D341Med (cell line): ENCODE results near the gene C2CD5.
"Not testable (repeated sequence)": the region's sequence is repeated elsewhere in the genome, so short reads cannot be mapped to it uniquely, and the experiment has no call there.

Source experiments
- DNase-seq: peaks from one replicate; pipeline ENCODE4 v3.0.0; 2012; ENCODE audit warnings: low spot score

C2CD5 gene

GRCh38 chr12:22476133-22476532 is 68.2 kb downstream of the C2CD5 start:
- no peak for DNase-seq

- DNase-seq, result no peak
Measured at GRCh38 chr12:22474970-22475720, 69.2 kb downstream of the C2CD5 start.

- no peak for DNase-seq
Measured at GRCh38 chr12:22473212-22473611, 71.1 kb downstream of the C2CD5 start.

DNA sequence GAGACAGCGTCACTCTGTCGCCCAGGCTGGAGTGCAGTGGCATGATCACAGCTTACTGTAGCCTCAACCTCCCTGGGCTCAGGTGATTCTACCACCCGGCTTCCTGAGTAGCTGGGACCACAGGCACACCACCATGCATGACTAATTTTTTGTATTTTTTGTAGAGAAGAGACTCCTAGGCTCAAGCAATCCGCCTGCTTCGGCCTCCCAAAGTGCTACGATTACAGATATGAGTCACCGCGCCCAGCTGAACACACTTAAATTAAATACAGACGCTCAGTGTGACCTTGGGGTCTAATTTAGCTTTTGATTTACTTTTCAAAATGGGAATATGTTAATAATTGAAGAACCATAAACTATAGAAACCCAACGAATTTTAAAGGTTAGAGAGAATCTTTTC is 77.2 kb downstream of the C2CD5 start:
- no peak for DNase-seq

DNA sequence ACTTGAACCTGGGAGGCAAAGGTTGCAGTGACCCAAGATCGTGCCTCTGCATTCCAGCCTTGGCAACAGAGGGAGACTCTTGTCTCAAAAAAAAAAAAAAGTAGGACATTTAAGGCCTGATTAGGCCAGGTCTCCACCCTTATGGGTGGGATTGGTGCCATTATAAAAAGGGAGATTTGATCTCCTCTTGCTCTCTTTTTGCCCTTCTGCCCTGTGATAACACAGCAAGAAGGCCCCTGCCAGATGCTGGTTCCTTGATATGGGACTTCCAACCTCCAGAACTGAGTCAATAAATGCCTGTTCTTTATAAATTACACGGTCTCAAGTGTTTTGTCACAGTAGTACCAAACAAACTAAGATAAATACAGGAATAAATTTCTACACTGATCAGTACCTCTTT is 81.0 kb downstream of the C2CD5 start:
- DNase-seq, result no peak

DNA sequence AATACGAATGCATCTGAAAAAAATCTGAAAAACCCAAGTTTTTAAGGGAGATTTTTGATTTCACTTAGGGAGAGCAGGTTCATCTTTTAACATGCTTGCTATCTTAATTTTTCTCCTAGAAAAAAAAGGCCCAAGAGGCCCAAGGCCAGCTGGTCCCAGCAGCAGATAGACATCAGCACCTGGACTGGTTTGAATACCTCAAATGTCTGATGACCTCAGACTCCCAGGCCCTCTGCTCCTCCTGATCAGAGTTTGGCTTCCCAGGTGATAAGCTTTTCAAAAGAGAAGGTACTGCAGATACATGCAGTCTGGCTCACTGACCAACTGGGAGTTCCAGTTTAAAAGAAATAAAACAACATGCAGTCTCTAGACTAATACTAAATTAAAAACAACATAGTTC is 82.6 kb downstream of the C2CD5 start:
- DNase-seq, result no peak

DNA sequence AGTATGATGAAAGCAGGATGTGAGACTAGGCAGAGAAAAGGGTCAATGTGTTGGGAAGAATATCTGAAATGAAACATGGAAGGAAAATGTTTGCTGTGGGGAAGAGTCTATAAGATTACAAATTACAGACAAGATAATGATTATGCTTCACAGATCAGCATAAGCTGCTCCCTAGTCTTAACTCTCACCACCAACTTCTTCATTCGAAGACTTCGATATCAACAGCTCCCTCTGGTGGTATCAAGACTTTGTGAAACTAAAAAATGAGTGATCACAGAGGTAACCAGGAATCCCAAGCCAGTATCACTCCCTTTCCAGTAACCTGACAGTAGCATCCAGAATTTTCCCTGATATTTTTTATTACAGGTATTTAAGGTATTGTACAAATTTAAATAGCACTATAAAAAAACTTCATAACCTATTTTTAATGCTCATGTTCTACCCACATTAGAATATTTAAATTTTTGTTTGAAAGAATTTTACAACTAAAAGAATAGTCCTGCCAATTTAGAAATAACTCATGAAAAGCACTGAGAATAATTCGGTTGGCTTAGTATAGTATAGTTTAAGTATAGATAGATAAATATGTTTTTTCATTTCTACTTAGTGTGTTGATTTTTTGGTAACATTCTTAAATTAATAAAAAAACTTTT is 84.4 kb downstream of the C2CD5 start:
- DNase-seq, result peak; percentile 53

DNA sequence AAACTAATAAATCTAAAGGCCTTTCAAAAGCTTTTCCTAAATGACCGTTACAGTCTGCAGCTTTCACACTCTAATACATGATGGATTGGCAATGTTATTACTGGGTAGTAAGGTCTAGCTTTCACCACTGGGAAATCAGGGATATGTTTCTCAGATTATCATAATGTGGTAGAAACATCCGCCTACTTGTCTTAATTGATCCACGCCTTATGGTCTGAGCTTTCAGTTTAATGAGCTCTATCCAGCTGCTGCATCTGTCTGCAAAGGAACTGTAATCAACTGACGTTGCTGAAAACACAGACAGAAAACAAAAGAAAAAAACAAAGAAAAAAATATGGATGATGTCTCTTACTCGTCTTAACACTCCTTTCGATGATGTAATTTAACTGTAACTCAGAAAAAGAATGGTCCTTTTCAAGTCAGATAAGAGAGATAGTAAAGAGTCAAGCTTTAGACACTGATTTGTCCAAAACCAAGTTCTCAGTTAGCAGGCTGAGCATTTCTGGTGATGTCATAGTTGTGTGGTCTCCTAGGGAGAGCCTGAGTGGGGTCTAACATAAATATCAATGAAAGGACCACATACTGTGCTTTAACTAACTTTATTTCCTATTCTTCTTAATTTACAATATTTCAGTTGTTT is 85.9 kb downstream of the C2CD5 start:
- peak; percentile 56 for DNase-seq

DNA sequence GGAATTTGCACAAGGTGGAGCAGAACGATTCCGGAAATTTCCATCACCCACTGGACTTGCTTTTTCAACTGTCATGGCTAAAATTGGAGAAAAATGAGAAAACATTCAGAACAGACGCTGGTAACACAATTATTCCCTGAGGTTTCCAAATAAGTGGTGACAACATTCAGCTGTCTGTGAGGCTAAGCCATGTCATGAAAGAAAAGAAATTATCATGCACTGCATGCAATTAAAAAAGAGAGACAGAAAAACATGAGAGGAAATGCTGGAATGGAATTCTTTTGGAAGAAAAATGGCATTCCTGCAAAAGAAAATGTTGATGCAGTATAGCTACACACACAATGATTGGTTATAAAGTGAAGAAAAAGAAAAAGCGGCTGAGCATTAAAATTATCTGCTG is 87.3 kb downstream of the C2CD5 start:
- no peak for DNase-seq

DNA sequence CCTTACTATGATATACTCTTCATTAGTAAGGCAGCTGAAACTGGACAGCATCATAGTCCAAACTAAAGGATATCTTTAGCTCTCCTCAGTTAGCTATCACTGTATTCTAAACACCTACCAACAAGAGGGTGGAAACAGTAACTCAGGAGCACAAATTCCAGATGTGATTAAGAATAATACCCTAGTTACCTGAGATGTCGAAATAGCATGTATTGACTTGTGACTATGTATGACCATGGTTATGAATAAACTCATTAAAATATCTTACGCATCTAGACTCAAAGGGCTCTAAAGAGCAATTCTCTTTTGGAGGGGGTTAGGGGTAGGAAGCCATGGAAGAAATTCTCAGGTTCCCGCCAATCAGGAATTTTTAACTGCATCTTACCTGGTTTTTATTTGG is 90.8 kb downstream of the C2CD5 start:
- no peak for DNase-seq

DNA sequence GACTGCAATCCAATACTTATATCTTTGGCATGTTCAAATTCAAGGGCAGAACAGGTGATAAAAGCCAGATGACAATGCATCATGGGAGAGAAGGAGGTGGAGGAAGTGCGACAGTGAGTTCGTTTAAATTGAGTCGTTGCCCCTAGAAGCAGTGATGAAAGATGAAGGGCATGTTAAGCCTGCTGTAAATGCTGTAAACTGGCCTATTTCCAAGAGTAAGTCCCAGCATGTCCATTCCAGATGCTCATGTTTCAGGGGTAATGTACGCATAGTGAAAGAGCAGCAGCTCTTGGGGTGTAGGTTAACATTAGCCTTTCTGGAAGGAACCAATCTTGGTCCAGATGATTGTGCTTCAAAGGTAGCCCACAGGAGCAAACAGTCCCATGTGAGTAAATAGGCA is 97.1 kb downstream of the C2CD5 start:
- DNase-seq, result peak; percentile 42

DNA sequence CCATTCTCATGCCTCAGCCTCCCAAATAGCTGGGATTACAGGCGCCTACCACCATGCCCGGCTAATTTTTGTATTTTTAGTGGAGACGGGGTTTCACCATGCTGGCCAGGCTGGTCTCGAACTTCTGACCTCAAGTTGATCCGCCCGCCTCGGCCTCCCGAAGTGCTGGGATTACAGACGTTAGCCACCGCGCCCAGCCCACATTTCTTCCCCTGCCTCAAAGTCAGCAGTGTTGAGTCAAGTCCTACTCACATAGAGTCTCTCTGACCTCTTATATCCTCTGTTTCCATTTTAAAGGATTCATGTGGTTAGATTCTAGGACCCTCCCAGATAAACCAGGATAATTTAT is 100.1 kb downstream of the C2CD5 start:
- not testable (repeated sequence) for DNase-seq

GRCh38 chr12:22443379-22444316 is 100.7 kb downstream of the C2CD5 start:
- peak; percentile 80 for DNase-seq

DNA sequence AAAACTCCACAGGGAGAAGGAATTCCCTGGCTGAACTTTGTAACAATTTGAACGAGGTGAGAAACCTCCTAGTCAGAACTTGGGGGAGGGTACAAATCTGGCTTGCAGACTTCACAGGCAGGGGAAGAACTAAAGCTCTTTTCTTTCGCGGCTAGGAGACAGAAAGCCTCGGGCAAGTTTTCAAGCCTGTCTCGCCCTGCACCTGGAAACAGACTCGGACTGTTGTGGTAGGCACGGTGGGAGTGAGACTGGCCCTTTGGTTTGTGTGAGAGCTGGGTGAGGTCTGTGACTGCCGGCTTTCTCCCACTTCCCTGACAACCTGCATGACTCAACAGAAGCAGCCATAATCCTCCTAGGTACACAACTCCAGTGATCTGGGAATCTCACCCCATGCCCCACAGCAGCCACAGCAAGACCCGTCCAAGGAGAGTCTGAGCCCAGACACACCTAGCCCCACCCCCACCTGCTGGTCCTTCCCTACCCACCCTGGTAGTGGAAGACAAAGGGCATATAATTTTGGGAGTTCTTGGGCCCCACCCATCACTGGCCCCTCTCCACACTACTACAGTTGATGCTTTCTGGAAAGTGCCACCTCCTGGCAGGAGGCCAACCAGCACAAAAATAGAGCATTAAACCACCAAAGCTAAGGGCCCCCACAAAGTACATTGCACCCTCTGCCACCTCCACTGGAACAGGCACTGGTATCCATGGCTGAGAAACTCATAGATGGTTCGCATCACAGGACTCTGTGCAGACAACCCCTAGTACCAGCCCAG is 107.1 kb downstream of the C2CD5 start:
- no peak for DNase-seq

GRCh38 chr12:22435583-22435982 is 108.8 kb downstream of the C2CD5 start:
- no peak for DNase-seq

- DNase-seq, result no peak
Measured at GRCh38 chr12:22431693-22432251, 112.6 kb downstream of the C2CD5 start.

- DNase-seq, result no peak
Measured at GRCh38 chr12:22416801-22417200, 127.5 kb downstream of the C2CD5 start.

DNA sequence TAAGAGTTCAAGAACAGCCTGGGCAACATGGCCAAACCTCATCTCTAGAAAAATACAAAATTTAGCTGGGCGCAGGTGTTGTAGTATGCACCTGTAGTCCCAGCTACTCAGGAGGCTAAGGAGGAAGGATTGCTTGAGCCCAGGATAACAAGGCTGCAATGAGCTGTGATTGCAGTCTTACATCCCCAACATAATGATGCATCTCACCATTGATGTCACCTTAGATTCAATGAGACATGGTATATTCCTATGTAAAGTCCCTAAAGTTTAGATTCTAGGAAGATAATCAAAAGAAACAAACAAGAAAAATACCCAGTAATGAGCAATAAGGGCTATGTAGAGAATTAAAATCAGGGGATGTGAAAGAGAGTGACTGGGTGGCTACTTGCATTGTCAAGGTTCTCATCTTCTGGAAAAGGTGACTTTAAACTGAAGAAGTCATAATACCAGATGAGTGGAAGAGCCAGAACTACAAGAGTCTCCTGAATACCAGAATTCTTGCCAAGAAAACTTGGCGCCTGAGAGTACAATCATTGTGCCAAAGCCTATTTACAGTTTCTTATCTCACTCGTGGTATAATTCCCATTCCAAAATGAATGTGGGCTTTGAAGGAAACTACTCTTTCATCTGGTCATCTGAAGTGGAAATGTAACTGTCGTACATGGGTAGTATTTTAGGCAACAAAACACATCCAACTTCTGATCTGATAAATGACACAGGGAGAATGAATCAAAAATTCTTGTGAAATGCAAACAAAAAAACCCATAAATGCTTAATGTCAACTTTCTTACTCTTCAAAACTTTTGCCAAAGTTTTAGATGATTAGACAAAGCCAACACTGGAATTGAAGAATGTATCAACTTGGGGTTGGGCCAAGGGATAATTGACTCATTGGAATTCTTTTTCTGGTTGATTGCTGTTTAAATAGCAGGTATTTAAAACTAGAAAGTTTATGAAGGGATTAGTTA is 128.7 kb downstream of the C2CD5 start:
- no peak for DNase-seq

DNA sequence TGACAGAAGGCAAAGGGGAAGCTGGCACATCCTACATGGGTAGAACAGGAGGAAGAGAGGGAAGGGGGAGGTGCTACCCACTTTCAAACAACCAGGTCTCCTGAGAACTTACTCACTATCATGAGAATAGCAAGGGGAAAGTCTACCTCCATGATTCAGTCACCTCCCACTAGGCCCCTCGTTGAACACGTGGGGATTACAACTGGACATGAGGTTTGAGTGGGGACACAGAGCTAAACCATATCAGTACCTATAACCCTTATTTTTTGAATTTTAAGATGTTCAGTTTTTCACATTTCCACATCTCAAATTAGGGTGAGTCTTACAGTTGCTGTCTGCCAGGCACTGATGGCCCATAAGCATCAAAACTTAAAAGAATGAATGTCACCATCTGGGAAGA is 129.6 kb downstream of the C2CD5 start:
- no peak for DNase-seq

DNA sequence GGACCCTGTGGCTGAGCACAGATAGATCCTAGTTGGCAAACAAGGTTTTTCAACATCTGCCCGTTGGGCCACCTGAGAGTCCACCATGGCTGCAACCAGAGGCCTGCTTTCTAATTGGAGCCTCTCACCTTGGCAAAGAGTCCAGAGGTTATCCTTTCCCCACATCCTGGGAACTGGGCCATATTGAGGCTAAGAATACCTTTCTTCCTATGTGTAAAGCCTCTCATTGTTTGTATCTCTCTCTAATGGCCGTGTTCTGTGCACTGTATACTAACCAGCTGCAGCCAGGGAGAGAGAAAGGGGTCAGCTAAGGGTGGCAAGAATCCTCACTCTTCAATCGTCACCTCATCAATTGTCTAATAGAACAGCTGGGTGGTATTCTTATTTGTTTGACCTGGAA is 130.8 kb downstream of the C2CD5 start:
- no peak for DNase-seq
